ENCODE measurements around the gene ARID3A. TPM values are rescaled to one million over a fixed set of nuclear protein-coding genes. Genes with fewer than 3 reads are reported as not detected.
"Not testable (repeated sequence)": the region's sequence is repeated elsewhere in the genome, so short reads cannot be mapped to it uniquely, and the experiment has no call there.

The ARID3A gene
- total and polyA plus RNA-seq, 7 donors: 1.4 to 11.6 (median 3.7) TPM

DNA sequence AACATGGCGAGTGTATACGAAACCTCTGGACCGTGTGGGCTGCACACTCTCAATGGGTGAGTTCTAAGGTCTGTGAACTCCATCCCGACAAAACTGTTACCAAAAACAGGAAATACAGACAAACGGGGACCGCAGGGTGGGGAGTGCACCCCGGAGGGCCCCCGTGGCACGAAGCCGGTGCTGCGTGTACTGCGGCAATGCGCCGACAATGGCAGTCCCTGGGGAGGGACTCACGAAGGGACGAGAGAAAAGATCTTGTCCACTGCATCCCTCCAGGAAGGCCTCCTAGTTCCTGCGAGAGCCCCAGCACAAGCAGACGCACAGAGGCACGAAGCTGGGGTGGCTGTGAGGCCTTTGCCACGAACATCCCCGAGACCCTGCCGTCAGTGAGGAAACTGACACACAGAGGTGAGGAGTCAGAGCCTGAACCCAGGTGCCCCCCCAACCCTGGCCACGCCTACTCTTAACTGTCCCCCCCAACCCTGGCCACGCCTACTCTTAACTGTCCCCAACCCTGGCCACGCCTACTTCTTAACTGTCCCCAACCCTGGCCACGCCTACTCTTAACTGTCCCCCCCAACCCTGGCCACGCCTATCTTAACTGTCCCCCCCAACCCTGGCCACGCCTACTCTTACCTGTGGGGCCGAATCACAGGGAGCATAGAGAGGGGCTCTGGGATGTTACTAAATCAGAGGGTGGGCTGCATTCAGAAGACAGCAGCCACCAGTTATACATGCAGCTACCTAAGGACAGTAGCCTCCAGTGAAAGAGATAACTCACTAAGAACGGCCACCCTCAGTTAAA, 37.1 kb upstream of the ARID3A start:
- WGBS, 2 donors: 87 to 93% methylated on average over 30 of the region's 30 CpGs
- no peak for DNase-seq
- intact Hi-C loops (cut with DNase I): no loop called here
- no peak overlapping the region for H3K27ac ChIP-seq
- no peak overlapping the region for H3K4me3 ChIP-seq
- TF ChIP-seq EP300 (IDR thresholded peaks at IDR 0.05) (no peak), CTCF (IDR thresholded peaks at IDR 0.05) (no peak), POLR2A (IDR thresholded peaks at IDR 0.05) (no peak), POLR2AphosphoS5 (IDR thresholded peaks at IDR 0.05) (no peak)
- H3K27me3 ChIP-seq: no peaks in the 10 kb centered on the region
- peaks cover 9 to 60% (median 34%) of the 10 kb centered on the region in 4 donors for H3K36me3 ChIP-seq
- peaks cover 0 to 21% (median 17%) of the 10 kb centered on the region in 4 donors for H3K4me1 ChIP-seq
- H3K9me3 ChIP-seq: no peaks in the 10 kb centered on the region

- peaks cover 0 to 22% (median 18%) of the 10 kb centered on the region in 4 donors for H3K4me1 ChIP-seq
- WGBS, 2 donors: 94 to 95% methylated on average over 26 of the region's 26 CpGs
- intact Hi-C loops (cut with DNase I): no loop called here
These were observed 36.1 kb upstream of the ARID3A start for GRCh38 chr19:889662-890295.

DNA sequence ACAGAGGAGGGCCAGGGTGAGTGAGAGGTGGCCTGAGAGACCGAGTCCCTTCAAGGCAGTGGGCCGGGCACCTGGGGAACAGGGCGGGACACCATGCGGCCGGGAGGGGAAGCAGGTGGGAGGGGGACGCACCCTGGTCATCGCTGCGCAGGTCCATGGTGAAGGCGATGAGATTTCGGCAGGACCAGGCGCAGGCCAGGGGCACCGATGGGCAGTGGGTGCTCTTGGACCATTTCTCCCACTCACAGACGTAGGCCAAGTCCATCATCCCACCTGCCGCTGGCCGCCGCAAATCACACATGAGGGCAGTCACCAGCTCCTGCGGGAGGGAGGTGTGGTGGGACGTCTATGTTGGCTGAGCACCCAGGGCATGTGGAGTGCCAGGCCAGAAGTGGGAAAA, 35.0 kb upstream of the ARID3A start:
- Histone ChIP-seq H3K27me3 (no peaks in the 10 kb centered on the region), H3K4me3 (no peak overlapping the region), H3K9me3 (no peaks in the 10 kb centered on the region), H3K4me1 (peaks cover 0 to 22% (median 18%) of the 10 kb centered on the region in 4 donors), H3K27ac (no peak overlapping the region), H3K36me3 (peaks cover 3 to 39% (median 15%) of the 10 kb centered on the region in 4 donors)
- TF ChIP-seq CTCF (IDR thresholded peaks at IDR 0.05): no peak
- no peak for TF ChIP-seq POLR2A (IDR thresholded peaks at IDR 0.05)
- no peak for TF ChIP-seq POLR2AphosphoS5 (IDR thresholded peaks at IDR 0.05)
- no peak for TF ChIP-seq EP300 (IDR thresholded peaks at IDR 0.05)
- WGBS, 2 donors: 87 to 94% methylated on average over 18 of the region's 18 CpGs
- intact Hi-C loops (cut with DNase I): no loop called here
- no peak for DNase-seq

More at GRCh38 chr19:889662-890295, 36.1 kb upstream of the ARID3A start:
- TF ChIP-seq CTCF (IDR thresholded peaks at IDR 0.05): no peak
- no peak for TF ChIP-seq POLR2A (IDR thresholded peaks at IDR 0.05)
- TF ChIP-seq POLR2AphosphoS5 (IDR thresholded peaks at IDR 0.05): no peak
- no peak for TF ChIP-seq EP300 (IDR thresholded peaks at IDR 0.05)
- peaks cover 9 to 50% (median 24%) of the 10 kb centered on the region in 4 donors for H3K36me3 ChIP-seq
- H3K4me3 ChIP-seq: no peak overlapping the region
- DNase-seq: no peak
- H3K9me3 ChIP-seq: no peaks in the 10 kb centered on the region
- H3K27me3 ChIP-seq: no peaks in the 10 kb centered on the region
- H3K27ac ChIP-seq: no peak overlapping the region

DNA sequence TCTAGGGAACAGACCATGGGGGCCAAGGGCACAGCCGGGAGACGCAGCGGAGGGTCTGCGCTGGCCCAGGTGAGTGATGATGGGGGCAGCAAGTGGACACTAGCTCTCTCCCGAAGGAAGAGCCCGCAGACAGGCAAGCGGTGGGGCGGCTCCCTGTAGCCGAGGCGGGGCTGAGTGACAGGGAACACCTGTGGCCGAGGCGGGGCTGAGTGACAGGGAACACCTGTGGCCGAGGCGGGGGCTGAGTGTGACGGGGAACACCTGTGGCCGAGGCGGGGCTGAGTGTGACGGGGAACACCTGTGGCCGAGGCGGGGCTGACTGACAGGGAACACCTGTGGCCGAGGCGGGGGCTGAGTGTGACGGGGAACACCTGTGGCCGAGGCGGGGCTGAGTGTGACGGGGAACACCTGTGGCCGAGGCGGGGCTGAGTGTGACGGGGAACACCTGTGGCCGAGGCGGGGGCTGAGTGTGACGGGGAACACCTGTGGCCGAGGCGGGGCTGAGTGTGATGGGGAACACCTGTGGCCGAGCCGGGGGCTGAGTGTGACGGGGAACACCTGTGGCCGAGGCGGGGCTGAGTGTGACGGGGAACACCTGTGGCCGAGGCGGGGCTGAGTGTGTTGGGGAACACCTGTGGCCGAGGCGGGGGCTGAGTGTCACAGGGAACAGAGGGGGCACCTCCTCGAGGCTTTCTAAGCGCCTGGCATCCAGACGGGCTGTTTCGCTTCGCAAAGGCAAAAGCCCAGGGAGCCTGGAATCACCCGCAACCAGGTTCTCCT, 34.2 kb upstream of the ARID3A start:
- H3K27me3 ChIP-seq; H3K9me3 ChIP-seq; DNase-seq; intact Hi-C loops (cut with DNase I): not testable (repeated sequence)
- peak overlapping the region; percentile 89 to 92 (median 90) for H3K27ac ChIP-seq
- H3K36me3 ChIP-seq: peaks cover 0 to 32% (median 8%) of the 10 kb centered on the region in 4 donors
- H3K4me1 ChIP-seq: peaks cover 0 to 22% (median 18%) of the 10 kb centered on the region in 4 donors
- H3K4me3 ChIP-seq: peak overlapping the region; percentile 76 to 96 (median 78)
- WGBS, 2 donors: 14 to 43% methylated on average over 50 of the region's 50 CpGs

Data from sigmoid colon (tissue), 7 donors.